HEK293 (cell line): ENCODE measurements around the gene LRRC8B.

Experiments
- KLF1 ChIP-seq: fragments of 450-650 bp; formaldehyde crosslinking; IDR thresholded peaks from 2 replicates; pipeline ENCODE4 v1.5.1; 2016; ENCODE audit warnings: missing biosample characterization, missing genetic modification characterization
- KLF8 ChIP-seq: fragments of 450-650 bp; formaldehyde crosslinking; IDR thresholded peaks from 2 replicates; pipeline ENCODE4 v1.5.1; 2016; ENCODE audit warnings: missing biosample characterization, missing genetic modification characterization
- SP7 ChIP-seq: fragments of 450-650 bp; formaldehyde crosslinking; IDR thresholded peaks from 2 replicates; pipeline ENCODE4 v1.5.1; 2016; ENCODE audit warnings: missing biosample characterization, missing genetic modification characterization
- TCF7L2 ChIP-seq: IDR thresholded peaks from 2 replicates; pipeline ENCODE4 v1.6.1; 2011; ENCODE audit warnings: low read depth, mild to moderate bottlenecking, inconsistent platforms, low read length, moderate library complexity, borderline replicate concordance
- ZBTB49 ChIP-seq: fragments of 450-650 bp; formaldehyde crosslinking; IDR thresholded peaks from 2 replicates; pipeline ENCODE4 v1.5.1; 2016; ENCODE audit warnings: missing biosample characterization, missing genetic modification characterization, low read depth
- ZBTB8A ChIP-seq: fragments of 450-650 bp; formaldehyde crosslinking; IDR thresholded peaks from 2 replicates; pipeline ENCODE4 v1.5.1; 2016; ENCODE audit warnings: missing biosample characterization, missing genetic modification characterization
- ZNF175 ChIP-seq: fragments of 450-650 bp; formaldehyde crosslinking; IDR thresholded peaks from 2 replicates; pipeline ENCODE4 v1.5.1; 2016; ENCODE audit warnings: missing biosample characterization, missing genetic modification characterization
- ZNF211 ChIP-seq: fragments of 450-650 bp; formaldehyde crosslinking; IDR thresholded peaks from 2 replicates; pipeline ENCODE4 v1.5.1; 2016; ENCODE audit warnings: low read depth, missing biosample characterization, missing genetic modification characterization
- ZNF214 ChIP-seq: fragments of 450-650 bp; formaldehyde crosslinking; IDR thresholded peaks from 2 replicates; pipeline ENCODE4 v1.5.1; 2017; ENCODE audit warnings: missing biosample characterization, mild to moderate bottlenecking, missing genetic modification characterization, borderline replicate concordance
- ZNF223 ChIP-seq: fragments of 450-650 bp; formaldehyde crosslinking; IDR thresholded peaks from 2 replicates; pipeline ENCODE4 v1.5.1; 2016; ENCODE audit warnings: missing biosample characterization, missing genetic modification characterization
- ZNF23 ChIP-seq: fragments of 450-650 bp; formaldehyde crosslinking; IDR thresholded peaks from 2 replicates; pipeline ENCODE4 v1.5.1; 2016; ENCODE audit warnings: missing biosample characterization, missing genetic modification characterization, borderline replicate concordance
- ZNF239 ChIP-seq: fragments of 450-650 bp; formaldehyde crosslinking; IDR thresholded peaks from 2 replicates; pipeline ENCODE4 v1.5.1; 2016; ENCODE audit warnings: missing biosample characterization, missing genetic modification characterization
- ZNF248 ChIP-seq: fragments of 450-650 bp; formaldehyde crosslinking; IDR thresholded peaks from 2 replicates; pipeline ENCODE4 v1.5.1; 2017; ENCODE audit warnings: missing biosample characterization, missing genetic modification characterization
- ZNF26 ChIP-seq: fragments of 450-650 bp; formaldehyde crosslinking; IDR thresholded peaks from 2 replicates; pipeline ENCODE4 v1.5.1; 2016; ENCODE audit warnings: missing biosample characterization, missing genetic modification characterization
- ZNF311 ChIP-seq: fragments of 450-650 bp; formaldehyde crosslinking; IDR thresholded peaks from 2 replicates; pipeline ENCODE4 v1.5.1; 2017; ENCODE audit warnings: missing biosample characterization, missing genetic modification characterization, borderline replicate concordance
- ZNF514 ChIP-seq: fragments of 450-650 bp; formaldehyde crosslinking; IDR thresholded peaks from 2 replicates; pipeline ENCODE4 v1.5.1; 2016; ENCODE audit warnings: missing biosample characterization, missing genetic modification characterization
- ZNF560 ChIP-seq: fragments of 450-650 bp; formaldehyde crosslinking; IDR thresholded peaks from 2 replicates; pipeline ENCODE4 v1.5.1; 2017; ENCODE audit warnings: missing biosample characterization, missing genetic modification characterization, borderline replicate concordance
- ZNF623 ChIP-seq: fragments of 450-650 bp; formaldehyde crosslinking; IDR thresholded peaks from 2 replicates; pipeline ENCODE4 v1.5.1; 2016; ENCODE audit warnings: missing biosample characterization, missing genetic modification characterization
- ZNF707 ChIP-seq: fragments of 450-650 bp; formaldehyde crosslinking; IDR thresholded peaks from 2 replicates; pipeline ENCODE4 v1.5.1; 2016; ENCODE audit warnings: missing biosample characterization, missing genetic modification characterization
- ZNF768 ChIP-seq: fragments of 450-650 bp; formaldehyde crosslinking; IDR thresholded peaks from 2 replicates; pipeline ENCODE4 v1.5.1; 2018; ENCODE audit warnings: missing biosample characterization, mild to moderate bottlenecking, missing genetic modification characterization
- TF ChIP-seq, protein P1 (sequence below): fragments of 450-650 bp; formaldehyde crosslinking; IDR thresholded peaks from 2 replicates; pipeline ENCODE4 v1.5.1; 2017; ENCODE audit warnings: missing biosample characterization, missing genetic modification characterization
- TF ChIP-seq, protein P2 (sequence below): fragments of 450-650 bp; formaldehyde crosslinking; IDR thresholded peaks from 2 replicates; pipeline ENCODE4 v1.5.1; 2017; ENCODE audit warnings: missing biosample characterization, missing genetic modification characterization
- TF ChIP-seq, protein P3 (sequence below): IDR thresholded peaks from 2 replicates; pipeline ENCODE4 v1.6.1; 2011; ENCODE audit warnings: mild to moderate bottlenecking, low read depth, low read length, borderline replicate concordance
- TF ChIP-seq, protein P4 (sequence below): fragments of 450-650 bp; formaldehyde crosslinking; IDR thresholded peaks from 2 replicates; pipeline ENCODE4 v1.5.1; 2016; ENCODE audit warnings: missing biosample characterization, missing genetic modification characterization
- TF ChIP-seq, protein P5 (sequence below): fragments of 450-650 bp; formaldehyde crosslinking; IDR thresholded peaks from 2 replicates; pipeline ENCODE4 v1.5.1; 2017; ENCODE audit warnings: missing biosample characterization, missing genetic modification characterization
- TF ChIP-seq, protein P6 (sequence below): fragments of 450-650 bp; IDR thresholded peaks from 2 replicates; pipeline ENCODE4 v1.5.1; 2018; ENCODE audit warnings: missing biosample characterization, mild to moderate bottlenecking, missing genetic modification characterization

Gene LRRC8B

GRCh38 chr1:89525169-89525855, 683 bp downstream of the LRRC8B start (continued):
- TF ChIP-seq ZBTB49 (no peak), ZNF560 (tag by site-specific recombination) (no peak), ZNF223 (tag by site-specific recombination) (no peak), KLF1 (tag by site-specific recombination) (no peak), ZNF623 (tag by site-specific recombination) (no peak), SP7 (tag by site-specific recombination) (peak; percentile 55), ZNF175 (tag by site-specific recombination) (no peak), ZNF26 (no peak), ZNF248 (tag by site-specific recombination) (no peak), TCF7L2 (no peak), ZNF214 (tag by site-specific recombination) (no peak), ZNF23 (tag by site-specific recombination) (no peak), ZNF514 (no peak), ZNF311 (no peak), ZNF707 (tag by site-specific recombination) (no peak), ZNF239 (no peak), KLF8 (0 out of 2 replicates have a peak, but pooled peaks have one; percentile 37), ZBTB8A (peak; percentile 30; the same call in 1 of the 2 replicates), ZNF768 (tag by site-specific recombination) (no peak), ZNF211 (no peak)
- TF ChIP-seq, protein P1, sequence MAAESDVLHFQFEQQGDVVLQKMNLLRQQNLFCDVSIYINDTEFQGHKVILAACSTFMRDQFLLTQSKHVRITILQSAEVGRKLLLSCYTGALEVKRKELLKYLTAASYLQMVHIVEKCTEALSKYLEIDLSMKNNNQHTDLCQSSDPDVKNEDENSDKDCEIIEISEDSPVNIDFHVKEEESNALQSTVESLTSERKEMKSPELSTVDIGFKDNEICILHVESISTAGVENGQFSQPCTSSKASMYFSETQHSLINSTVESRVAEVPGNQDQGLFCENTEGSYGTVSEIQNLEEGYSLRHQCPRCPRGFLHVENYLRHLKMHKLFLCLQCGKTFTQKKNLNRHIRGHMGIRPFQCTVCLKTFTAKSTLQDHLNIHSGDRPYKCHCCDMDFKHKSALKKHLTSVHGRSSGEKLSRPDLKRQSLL: no peak
- TF ChIP-seq, protein P2, sequence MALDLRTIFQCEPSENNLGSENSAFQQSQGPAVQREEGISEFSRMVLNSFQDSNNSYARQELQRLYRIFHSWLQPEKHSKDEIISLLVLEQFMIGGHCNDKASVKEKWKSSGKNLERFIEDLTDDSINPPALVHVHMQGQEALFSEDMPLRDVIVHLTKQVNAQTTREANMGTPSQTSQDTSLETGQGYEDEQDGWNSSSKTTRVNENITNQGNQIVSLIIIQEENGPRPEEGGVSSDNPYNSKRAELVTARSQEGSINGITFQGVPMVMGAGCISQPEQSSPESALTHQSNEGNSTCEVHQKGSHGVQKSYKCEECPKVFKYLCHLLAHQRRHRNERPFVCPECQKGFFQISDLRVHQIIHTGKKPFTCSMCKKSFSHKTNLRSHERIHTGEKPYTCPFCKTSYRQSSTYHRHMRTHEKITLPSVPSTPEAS (tag by site-specific recombination): no peak; the same call in 1 of the 2 replicates
- TF ChIP-seq, protein P3, sequence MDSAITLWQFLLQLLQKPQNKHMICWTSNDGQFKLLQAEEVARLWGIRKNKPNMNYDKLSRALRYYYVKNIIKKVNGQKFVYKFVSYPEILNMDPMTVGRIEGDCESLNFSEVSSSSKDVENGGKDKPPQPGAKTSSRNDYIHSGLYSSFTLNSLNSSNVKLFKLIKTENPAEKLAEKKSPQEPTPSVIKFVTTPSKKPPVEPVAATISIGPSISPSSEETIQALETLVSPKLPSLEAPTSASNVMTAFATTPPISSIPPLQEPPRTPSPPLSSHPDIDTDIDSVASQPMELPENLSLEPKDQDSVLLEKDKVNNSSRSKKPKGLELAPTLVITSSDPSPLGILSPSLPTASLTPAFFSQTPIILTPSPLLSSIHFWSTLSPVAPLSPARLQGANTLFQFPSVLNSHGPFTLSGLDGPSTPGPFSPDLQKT: no peak
- TF ChIP-seq, protein P4, sequence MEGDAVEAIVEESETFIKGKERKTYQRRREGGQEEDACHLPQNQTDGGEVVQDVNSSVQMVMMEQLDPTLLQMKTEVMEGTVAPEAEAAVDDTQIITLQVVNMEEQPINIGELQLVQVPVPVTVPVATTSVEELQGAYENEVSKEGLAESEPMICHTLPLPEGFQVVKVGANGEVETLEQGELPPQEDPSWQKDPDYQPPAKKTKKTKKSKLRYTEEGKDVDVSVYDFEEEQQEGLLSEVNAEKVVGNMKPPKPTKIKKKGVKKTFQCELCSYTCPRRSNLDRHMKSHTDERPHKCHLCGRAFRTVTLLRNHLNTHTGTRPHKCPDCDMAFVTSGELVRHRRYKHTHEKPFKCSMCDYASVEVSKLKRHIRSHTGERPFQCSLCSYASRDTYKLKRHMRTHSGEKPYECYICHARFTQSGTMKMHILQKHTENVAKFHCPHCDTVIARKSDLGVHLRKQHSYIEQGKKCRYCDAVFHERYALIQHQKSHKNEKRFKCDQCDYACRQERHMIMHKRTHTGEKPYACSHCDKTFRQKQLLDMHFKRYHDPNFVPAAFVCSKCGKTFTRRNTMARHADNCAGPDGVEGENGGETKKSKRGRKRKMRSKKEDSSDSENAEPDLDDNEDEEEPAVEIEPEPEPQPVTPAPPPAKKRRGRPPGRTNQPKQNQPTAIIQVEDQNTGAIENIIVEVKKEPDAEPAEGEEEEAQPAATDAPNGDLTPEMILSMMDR: peak; percentile 77
- TF ChIP-seq, protein P5, sequence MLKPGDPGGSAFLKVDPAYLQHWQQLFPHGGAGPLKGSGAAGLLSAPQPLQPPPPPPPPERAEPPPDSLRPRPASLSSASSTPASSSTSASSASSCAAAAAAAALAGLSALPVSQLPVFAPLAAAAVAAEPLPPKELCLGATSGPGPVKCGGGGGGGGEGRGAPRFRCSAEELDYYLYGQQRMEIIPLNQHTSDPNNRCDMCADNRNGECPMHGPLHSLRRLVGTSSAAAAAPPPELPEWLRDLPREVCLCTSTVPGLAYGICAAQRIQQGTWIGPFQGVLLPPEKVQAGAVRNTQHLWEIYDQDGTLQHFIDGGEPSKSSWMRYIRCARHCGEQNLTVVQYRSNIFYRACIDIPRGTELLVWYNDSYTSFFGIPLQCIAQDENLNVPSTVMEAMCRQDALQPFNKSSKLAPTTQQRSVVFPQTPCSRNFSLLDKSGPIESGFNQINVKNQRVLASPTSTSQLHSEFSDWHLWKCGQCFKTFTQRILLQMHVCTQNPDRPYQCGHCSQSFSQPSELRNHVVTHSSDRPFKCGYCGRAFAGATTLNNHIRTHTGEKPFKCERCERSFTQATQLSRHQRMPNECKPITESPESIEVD (tag by site-specific recombination): no peak
- TF ChIP-seq, protein P6, sequence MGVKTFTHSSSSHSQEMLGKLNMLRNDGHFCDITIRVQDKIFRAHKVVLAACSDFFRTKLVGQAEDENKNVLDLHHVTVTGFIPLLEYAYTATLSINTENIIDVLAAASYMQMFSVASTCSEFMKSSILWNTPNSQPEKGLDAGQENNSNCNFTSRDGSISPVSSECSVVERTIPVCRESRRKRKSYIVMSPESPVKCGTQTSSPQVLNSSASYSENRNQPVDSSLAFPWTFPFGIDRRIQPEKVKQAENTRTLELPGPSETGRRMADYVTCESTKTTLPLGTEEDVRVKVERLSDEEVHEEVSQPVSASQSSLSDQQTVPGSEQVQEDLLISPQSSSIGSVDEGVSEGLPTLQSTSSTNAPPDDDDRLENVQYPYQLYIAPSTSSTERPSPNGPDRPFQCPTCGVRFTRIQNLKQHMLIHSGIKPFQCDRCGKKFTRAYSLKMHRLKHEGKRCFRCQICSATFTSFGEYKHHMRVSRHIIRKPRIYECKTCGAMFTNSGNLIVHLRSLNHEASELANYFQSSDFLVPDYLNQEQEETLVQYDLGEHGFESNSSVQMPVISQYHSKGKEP (tag by site-specific recombination): no peak
